A549 (cell line): ENCODE results near the gene LCOR. TPM values are rescaled to one million over a fixed set of nuclear protein-coding genes. Genes with fewer than 3 reads are reported as not detected.

Source experiments
- ATAC-seq, 2 experiments: fragments of 200-7000 bp in 1 of 2; fragments of >200 bp in 1 of 2; cut with Nextera tagmentation in 1 of 2; cut with Tn5 transposase in 1 of 2; 3 replicates each; pipeline versions ENCODE4 v1.8.0 to v1.9.1; 2018 to 2020; ENCODE audit warnings: mild to moderate bottlenecking in 1 of 2, moderate library complexity in 1 of 2
- CTCF ChIA-PET: fragments of 300-600 bp; sonication (Branson Sonifier 250); formaldehyde crosslinking; extraction: SDS; loops from one replicate; lab custom pipeline; 2021; ENCODE audit warnings: antibody characterized with exemption, inconsistent platforms; lab: Yijun Ruan, JAX
- POLR2A ChIA-PET: fragments of 350-600 bp; formaldehyde crosslinking; extraction: SDS; loops from one replicate; lab custom pipeline; 2021; ENCODE audit warnings: antibody characterized with exemption, inconsistent platforms; lab: Yijun Ruan, JAX
- DNase-seq, 2 experiments: peaks; one replicate each; pipeline versions ENCODE4 v3.0.0 to v3.0.0-alpha.2; 2011 to 2016; ENCODE audit warnings: low read depth in 1 of 2, low spot score in 1 of 2
- FAIRE-seq: peaks from 2 replicates; lab custom pipeline; 2011; peaks lifted over from hg19 to GRCh38; lab: Jason Lieb, UNC
- H3K27ac ChIP-seq, 2 experiments: fragments of >200 bp; sonication (Bioruptor Twin); formaldehyde crosslinking; 3 replicates each; pipeline ENCODE4 v1.5.1; 2016 to 2017
- H3K4me1 ChIP-seq: fragments of >200 bp; sonication (Bioruptor Twin); formaldehyde crosslinking; 3 replicates; pipeline ENCODE4 v1.6.1; 2016
- H3K4me2 ChIP-seq: fragments of >200 bp; sonication (Bioruptor Twin); formaldehyde crosslinking; 3 replicates; pipeline ENCODE4 v1.6.1; 2016
- H3K4me3 ChIP-seq: fragments of >200 bp; sonication (Bioruptor Twin); formaldehyde crosslinking; 3 replicates; pipeline ENCODE4 v1.5.1; 2016
- H3K9me3 ChIP-seq: fragments of >200 bp; sonication (Bioruptor Twin); formaldehyde crosslinking; 3 replicates; pipeline ENCODE4 v1.6.1; 2016
- BCL3 ChIP-seq: fragments of >200 bp; sonication (Bioruptor Twin); formaldehyde crosslinking; IDR thresholded peaks from 3 replicates; pipeline ENCODE4 v1.6.1; 2016
- CEBPB ChIP-seq, 2 experiments: fragments of >200 bp in 1 of 2; sonication (Bioruptor Twin) in 1 of 2; formaldehyde crosslinking in 1 of 2; IDR thresholded peaks; 2 replicates each; pipeline ENCODE4 v1.6.1; 2012 to 2016
- EP300 ChIP-seq, 2 experiments: fragments of >200 bp; sonication (Bioruptor Twin); formaldehyde crosslinking; IDR thresholded peaks; 2 replicates in 1 of 2; 3 replicates in 1 of 2; pipeline ENCODE4 v1.6.1; 2016 to 2017
- FOSL2 ChIP-seq, 2 experiments: fragments of 450-650 bp in 1 of 2; fragments of >200 bp in 1 of 2; sonication (Bioruptor Twin) in 1 of 2; formaldehyde crosslinking; IDR thresholded peaks; 2 replicates each; pipeline versions ENCODE4 v1.5.0 to v1.6.1; 2016 to 2020; ENCODE audit warnings: mild to moderate bottlenecking in 1 of 2, moderate library complexity in 1 of 2
- HDAC2 ChIP-seq: fragments of 200-600 bp; sonication (generic); IDR thresholded peaks from 2 replicates; pipeline ENCODE4 v1.6.1; 2016
- JUN ChIP-seq, 2 experiments: fragments of >200 bp; sonication (Bioruptor Twin); formaldehyde crosslinking; IDR thresholded peaks; 2 replicates in 1 of 2; 3 replicates in 1 of 2; pipeline ENCODE4 v1.6.1; 2016 to 2017
- JUNB ChIP-seq: fragments of >200 bp; sonication (Bioruptor Twin); formaldehyde crosslinking; IDR thresholded peaks from 2 replicates; pipeline ENCODE4 v1.6.1; 2016
- KDM1A ChIP-seq: fragments of 200-600 bp; sonication (generic); IDR thresholded peaks from 2 replicates; pipeline ENCODE4 v1.6.1; 2016; ENCODE audit warnings: low read depth, mild to moderate bottlenecking
- MAFK ChIP-seq: fragments of 450-650 bp; IDR thresholded peaks from 2 replicates; pipeline ENCODE4 v1.6.1; 2014; ENCODE audit not compliant: partially characterized antibody
- MAZ ChIP-seq: fragments of 150-350 bp; IDR thresholded peaks from 2 replicates; pipeline ENCODE4 v1.6.1; 2014; ENCODE audit warnings: antibody characterized with exemption, low read depth, low read length, borderline replicate concordance
- NR3C1 ChIP-seq: fragments of >200 bp; sonication (Bioruptor Twin); formaldehyde crosslinking; IDR thresholded peaks from 3 replicates; pipeline ENCODE4 v1.6.1; 2017
- RAD21 ChIP-seq, 2 experiments: fragments of >200 bp in 1 of 2; sonication (Bioruptor Twin) in 1 of 2; formaldehyde crosslinking in 1 of 2; IDR thresholded peaks in 1 of 2; conservative IDR thresholded peaks in 1 of 2; 2 replicates in 1 of 2; 3 replicates in 1 of 2; pipeline ENCODE4 v1.6.1; 2012 to 2018; ENCODE audit warnings: inconsistent platforms in 1 of 2
- RCOR1 ChIP-seq: fragments of 150-350 bp; IDR thresholded peaks from 2 replicates; pipeline ENCODE4 v1.6.1; 2014; ENCODE audit warnings: antibody characterized with exemption, low read length, low read depth
- RNF2 ChIP-seq: fragments of 200-600 bp; sonication (generic); IDR thresholded peaks from 2 replicates; pipeline ENCODE4 v1.6.1; 2016; ENCODE audit warnings: low read depth, mild to moderate bottlenecking, antibody characterized with exemption, moderate library complexity, borderline replicate concordance
- SMC3 ChIP-seq: fragments of >200 bp; sonication (Bioruptor Twin); formaldehyde crosslinking; IDR thresholded peaks from 3 replicates; pipeline ENCODE4 v1.6.1; 2018; ENCODE audit warnings: inconsistent platforms
- ZFP36 ChIP-seq: fragments of 450-650 bp; IDR thresholded peaks from 2 replicates; pipeline ENCODE4 v1.6.1; 2014; ENCODE audit warnings: borderline replicate concordance; ENCODE audit not compliant: partially characterized antibody
- ZSCAN20 ChIP-seq: fragments of 250-450 bp; sonication (Bioruptor Pico); IDR thresholded peaks from 2 replicates; pipeline ENCODE4 v1.8.0; 2022; ENCODE audit warnings: mild to moderate bottlenecking, moderate library complexity
- WGBS: methylation state at CpG from one replicate; pipeline ENCODE4 v1.1.6; 2017; ENCODE audit errors: missing lambda C conversion rate; 5-methylcytosine and 5-hydroxymethylcytosine counted together
- polyA plus RNA-seq, 4 experiments: library from polyadenylated mRNA; depleted of rRNA in 3 of 4; stranded (reverse); fragments of >200 nt; fragmentation: RNase III in 1 of 4; extraction: RNeasy Plus Mini Kit Qiagen cat#74134 plus additional on column Dnase treatment in 1 of 4; gene quantifications; 2 replicates in 3 of 4; 3 replicates in 1 of 4; pipeline ENCODE4 v1.2.3, GENCODE V29; 2011 to 2017
- TF ChIP-seq, protein P1 (sequence below): fragments of 150-350 bp; IDR thresholded peaks from 2 replicates; pipeline ENCODE4 v1.6.1; 2014; ENCODE audit warnings: low read depth, mild to moderate bottlenecking, low read length

Gene LCOR
- polyA plus RNA-seq, 2 of the 4 experiments (the other 2 are of a cell fraction): 4.8 to 17.6 TPM

GRCh38 chr10:96834120-96834519 lies 2.0 kb downstream of the LCOR start:
- CTCF ChIA-PET: interaction anchor here (1.2 kb wide), 1 partner anchor 76 kb away, joined by 3 read pairs; no protein-coding TSS in a partner anchor
- peak overlapping the region; percentile 93 for H3K4me3 ChIP-seq
- ATAC-seq (no peak), FAIRE-seq (peak; percentile 36), DNase-seq (no peak)
- 60% methylated on average over 8 of the region's 8 CpGs for WGBS
- TF ChIP-seq ZSCAN20 (CRISPR knock-in tag) (no peak), KDM1A (no peak), MAZ (no peak), FOSL2 (IDR thresholded peaks at IDR 0.05) (no peak), FOSL2 (CRISPR knock-in tag; IDR thresholded peaks at IDR 0.05) (peak; percentile 7; the same call in 1 of the 2 replicates)
- TF ChIP-seq, protein P1, sequence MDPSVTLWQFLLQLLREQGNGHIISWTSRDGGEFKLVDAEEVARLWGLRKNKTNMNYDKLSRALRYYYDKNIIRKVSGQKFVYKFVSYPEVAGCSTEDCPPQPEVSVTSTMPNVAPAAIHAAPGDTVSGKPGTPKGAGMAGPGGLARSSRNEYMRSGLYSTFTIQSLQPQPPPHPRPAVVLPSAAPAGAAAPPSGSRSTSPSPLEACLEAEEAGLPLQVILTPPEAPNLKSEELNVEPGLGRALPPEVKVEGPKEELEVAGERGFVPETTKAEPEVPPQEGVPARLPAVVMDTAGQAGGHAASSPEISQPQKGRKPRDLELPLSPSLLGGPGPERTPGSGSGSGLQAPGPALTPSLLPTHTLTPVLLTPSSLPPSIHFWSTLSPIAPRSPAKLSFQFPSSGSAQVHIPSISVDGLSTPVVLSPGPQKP: no peak
- H3K4me1 ChIP-seq: peaks cover 37% of the 10 kb centered on the region
- no peaks in the 10 kb centered on the region for H3K9me3 ChIP-seq
- peak overlapping the region; percentile 99 to 100 for H3K27ac ChIP-seq
- POLR2A ChIA-PET: no interaction called here
- peak overlapping the region; percentile 79 for H3K4me2 ChIP-seq

- 72% methylated on average over 1 of the region's 1 CpG for WGBS
- Histone ChIP-seq H3K27ac (peak overlapping the region; percentile 1 to 9; a peak in 3 of 6 replicates), H3K4me3 (no peak overlapping the region), H3K9me3 (no peaks in the 10 kb centered on the region), H3K4me2 (peak overlapping the region; percentile 40), H3K4me1 (peaks cover 42% of the 10 kb centered on the region)
- CTCF ChIA-PET: no interaction called here
- FAIRE-seq: no peak
- DNase-seq: no peak
- ATAC-seq: no peak
- POLR2A ChIA-PET: no interaction called here
- TF ChIP-seq KDM1A (no peak), RCOR1 (no peak), SMC3 (no peak), BCL3 (no peak), RAD21 (conservative IDR thresholded peaks at IDR 0.05 in 1 of 2, IDR thresholded peaks at IDR 0.05 in 1 of 2) (no peak), EP300 (IDR thresholded peaks at IDR 0.05) (no peak), ZFP36 (no peak), RNF2 (no peak)
Observed at GRCh38 chr10:96835899-96836298, 3.8 kb downstream of the LCOR start.

DNA sequence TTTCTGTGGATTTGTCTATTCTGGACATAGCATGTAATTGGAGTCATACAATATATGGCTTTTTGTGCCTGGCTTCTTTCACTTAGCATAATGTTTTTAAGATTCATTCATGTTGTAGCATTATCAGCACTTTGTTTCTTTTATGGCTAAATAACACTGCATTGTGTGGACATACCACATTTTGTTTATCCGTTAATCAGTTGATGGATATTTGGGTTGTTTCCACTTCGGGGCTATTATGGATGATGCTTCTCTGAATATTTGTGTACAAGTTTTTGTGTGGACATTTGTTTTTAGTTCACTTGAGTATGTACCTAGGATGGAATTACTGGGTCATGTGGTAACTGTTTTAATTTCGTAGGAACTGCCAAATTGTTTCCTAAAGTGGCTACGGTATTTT lies 6.4 kb downstream of the LCOR start:
- Histone ChIP-seq H3K4me1 (peaks cover 62% of the 10 kb centered on the region), H3K9me3 (no peaks in the 10 kb centered on the region), H3K4me2 (no peak overlapping the region), H3K4me3 (no peak overlapping the region), H3K27ac (no peak overlapping the region)
- FAIRE-seq (no peak), ATAC-seq (no peak), DNase-seq (no peak)
- POLR2A ChIA-PET: no interaction called here
- WGBS: 93% methylated on average over 4 of the region's 4 CpGs
- CTCF ChIA-PET: no interaction called here
- TF ChIP-seq JUNB (no peak), HDAC2 (no peak), NR3C1 (no peak), MAFK (no peak)

DNA sequence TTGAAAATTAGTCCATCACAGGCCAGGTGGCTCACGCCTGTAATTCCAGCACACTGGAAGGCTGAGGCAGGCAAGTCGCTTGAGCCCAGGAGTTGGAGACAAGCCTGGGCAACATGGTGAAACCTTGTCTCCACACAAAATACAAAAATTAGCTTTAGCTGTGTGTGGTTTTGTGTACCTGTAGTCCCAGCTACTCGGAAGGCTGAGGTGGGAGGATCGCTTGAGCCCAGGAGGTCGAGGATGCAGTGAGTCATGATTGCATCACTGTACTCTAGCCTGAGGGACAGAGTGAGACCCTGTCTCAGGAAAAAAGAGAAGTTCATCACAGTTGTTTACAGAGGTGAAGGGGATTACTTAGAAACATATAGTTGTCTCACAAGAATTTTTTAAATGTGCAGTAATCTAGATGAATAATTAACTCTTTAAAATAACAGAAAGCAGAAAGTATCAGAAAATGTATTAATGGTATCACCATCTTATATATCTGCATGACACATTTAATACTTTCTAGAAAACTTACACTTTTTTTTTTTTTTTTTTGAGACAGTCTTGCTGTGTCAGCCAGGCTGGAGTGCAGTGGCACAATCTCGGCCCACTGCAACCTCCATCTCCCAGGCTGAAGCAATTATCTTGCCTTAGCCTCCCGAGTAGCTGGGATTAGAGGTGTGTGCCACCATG lies 8.9 kb downstream of the LCOR start:
- TF ChIP-seq JUN (IDR thresholded peaks at IDR 0.05) (peak in 1 of 2 experiments; percentile 33; a peak in 1 of 5 replicates), JUNB (peak; percentile 63), FOSL2 (IDR thresholded peaks at IDR 0.05) (peak; percentile 69), FOSL2 (CRISPR knock-in tag; IDR thresholded peaks at IDR 0.05) (peak; percentile 84), RAD21 (conservative IDR thresholded peaks at IDR 0.05 in 1 of 2, IDR thresholded peaks at IDR 0.05 in 1 of 2) (no peak), CEBPB (IDR thresholded peaks at IDR 0.05) (peak; percentile 76 to 90; a peak in 3 of 4 replicates)
- POLR2A ChIA-PET: no interaction called here
- ATAC-seq (peak in 1 of 2 experiments; percentile 82; a peak in 4 of 6 replicates), DNase-seq (peak in 1 of 2 experiments; percentile 47), FAIRE-seq (no peak)
- Histone ChIP-seq H3K4me1 (peaks cover 48% of the 10 kb centered on the region), H3K27ac (peak overlapping the region; percentile 46 to 81), H3K4me2 (peak overlapping the region; percentile 75), H3K9me3 (no peaks in the 10 kb centered on the region), H3K4me3 (0 out of 3 replicates have a peak overlapping the region, but pooled peaks have one; percentile 11)
- WGBS: 39% methylated on average over 7 of the region's 7 CpGs
- CTCF ChIA-PET: interaction anchor here (1.1 to 1.4 kb wide), 2 partner anchors 11 to 70 kb away, joined by 3 read pairs; no protein-coding TSS in a partner anchor
